Right lobe of liver (tissue), 6 donors: ENCODE results near the gene C8B. TPM values are rescaled to one million over a fixed set of nuclear protein-coding genes. Genes with fewer than 3 reads are reported as not detected.

ENCODE experiments used
- ATAC-seq, 4 donors: fragments of 200-7000 bp; cut with Tn5 transposase; one replicate each; pipeline ENCODE4 v1.9.1; 2020; ENCODE audit warnings: mild to moderate bottlenecking in 4 of 4, moderate library complexity in 4 of 4
- DNase-seq, 3 donors: peaks; one replicate each; pipeline ENCODE4 v3.0.0-alpha.2; 2020
- H3K27ac ChIP-seq, 3 donors: fragments of 200-600 bp; one replicate each; pipeline ENCODE4 v1.8.0; 2022
- H3K27me3 ChIP-seq, 2 donors: fragments of 200-600 bp; one replicate each; pipeline ENCODE4 v1.8.0; 2022
- H3K36me3 ChIP-seq, 4 donors: fragments of 200-600 bp; sonication (generic) in 1 of 4; one replicate each; pipeline versions ENCODE4 v1.5.1 to v1.8.0; 2017 to 2022; ENCODE audit warnings: control low read depth in 1 of 4
- H3K4me1 ChIP-seq, 4 donors: fragments of 200-600 bp; sonication (generic) in 1 of 4; one replicate each; pipeline versions ENCODE4 v1.5.1 to v1.8.0; 2017 to 2022; ENCODE audit warnings: control low read depth in 1 of 4
- H3K4me3 ChIP-seq, 3 donors: fragments of 200-600 bp; one replicate each; pipeline ENCODE4 v1.8.0; 2022
- H3K9me3 ChIP-seq, 4 donors: fragments of 200-600 bp; sonication (generic) in 1 of 4; one replicate each; pipeline versions ENCODE4 v1.5.1 to v1.8.0; 2017 to 2022; ENCODE audit warnings: control low read depth in 1 of 4
- POLR2A ChIP-seq: fragments of 450-650 bp; IDR thresholded peaks from one replicate; pipeline ENCODE4 v1.6.1; 2017; ENCODE audit warnings: antibody characterized with exemption, mild to moderate bottlenecking
- WGBS: methylation state at CpG from one replicate; pipeline ENCODE4 v1.1.6; 2018; ENCODE audit warnings: low coverage, low lambda C conversion rate; ENCODE audit not compliant: insufficient coverage; ENCODE audit errors: missing lambda C conversion rate; 5-methylcytosine and 5-hydroxymethylcytosine counted together
- intact Hi-C, 2 donors: fragments of 100-400 bp; cut with DNase I; formaldehyde crosslinking; loops; one replicate each; pipeline versions ENCODE4 v1.11.2 to v1.14.1; 2022
- total RNA-seq, 6 experiments: library from RNA; depleted of rRNA in 2 of 6; stranded (reverse); fragments of >200 nt in 2 of 6; fragmentation: NEBNext Ultra II Directional in 3 of 6; extraction: Animal tissue kit (Norgen Biotek cat#: 25700) in 3 of 6; gene quantifications; one replicate each; pipeline versions ENCODE4 v1.1.0 to v1.2.4, GENCODE V29; 2016 to 2023
- TF ChIP-seq, protein P1 (sequence below), 4 donors: fragments of 200-600 bp in 3 of 4; fragments of 450-650 bp in 1 of 4; IDR thresholded peaks; one replicate each; pipeline versions ENCODE4 v1.5.1 to v1.8.0; 2016 to 2022; ENCODE audit warnings: antibody characterized with exemption in 4 of 4, mild to moderate bottlenecking in 2 of 4
- donor health status: DM: no; HTN: yes; CAD: no.
- donor health status: DM: no; HTN: no; CAD: no.
- donor health status: DM: no; HTN: no; CAD: no.
- donor health status: DM: no; HTN: yes; CAD: no.
- donor health status: DM: no; HTN: yes; CAD: no.

C8B gene
- total RNA-seq, 6 experiments from 2014 or later = 289 to 573 (median 400) TPM

DNA sequence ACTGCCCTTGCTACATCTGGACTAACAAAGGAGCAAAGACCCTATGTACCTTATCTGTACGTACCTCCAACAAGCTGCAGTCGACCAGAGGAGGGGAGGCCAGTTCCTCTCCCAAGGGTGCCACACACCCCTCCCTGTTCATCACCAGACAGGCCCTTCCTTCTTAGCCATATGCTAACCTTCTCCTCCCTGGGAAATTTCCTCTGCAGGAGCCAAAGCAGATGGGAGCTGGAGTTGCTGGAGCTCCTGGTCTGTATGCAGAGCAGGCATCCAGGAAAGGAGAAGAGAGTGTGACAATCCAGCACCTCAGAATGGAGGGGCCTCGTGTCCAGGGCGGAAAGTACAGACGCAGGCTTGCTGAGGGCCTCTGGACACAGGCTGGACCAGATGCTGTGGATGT, 48.5 kb downstream of the C8B start:
- no peak for DNase-seq
- TF ChIP-seq, protein P1, sequence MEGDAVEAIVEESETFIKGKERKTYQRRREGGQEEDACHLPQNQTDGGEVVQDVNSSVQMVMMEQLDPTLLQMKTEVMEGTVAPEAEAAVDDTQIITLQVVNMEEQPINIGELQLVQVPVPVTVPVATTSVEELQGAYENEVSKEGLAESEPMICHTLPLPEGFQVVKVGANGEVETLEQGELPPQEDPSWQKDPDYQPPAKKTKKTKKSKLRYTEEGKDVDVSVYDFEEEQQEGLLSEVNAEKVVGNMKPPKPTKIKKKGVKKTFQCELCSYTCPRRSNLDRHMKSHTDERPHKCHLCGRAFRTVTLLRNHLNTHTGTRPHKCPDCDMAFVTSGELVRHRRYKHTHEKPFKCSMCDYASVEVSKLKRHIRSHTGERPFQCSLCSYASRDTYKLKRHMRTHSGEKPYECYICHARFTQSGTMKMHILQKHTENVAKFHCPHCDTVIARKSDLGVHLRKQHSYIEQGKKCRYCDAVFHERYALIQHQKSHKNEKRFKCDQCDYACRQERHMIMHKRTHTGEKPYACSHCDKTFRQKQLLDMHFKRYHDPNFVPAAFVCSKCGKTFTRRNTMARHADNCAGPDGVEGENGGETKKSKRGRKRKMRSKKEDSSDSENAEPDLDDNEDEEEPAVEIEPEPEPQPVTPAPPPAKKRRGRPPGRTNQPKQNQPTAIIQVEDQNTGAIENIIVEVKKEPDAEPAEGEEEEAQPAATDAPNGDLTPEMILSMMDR (IDR thresholded peaks at IDR 0.05) = no peak
- no peak for TF ChIP-seq POLR2A
- Histone ChIP-seq H3K4me1 (peaks cover 0 to 59% (median 21%) of the 10 kb centered on the region in 4 donors), H3K36me3 (no peaks in the 10 kb centered on the region), H3K9me3 (no peaks in the 10 kb centered on the region), H3K27me3 (no peaks in the 10 kb centered on the region), H3K4me3 (no peak overlapping the region), H3K27ac (peak overlapping the region in 2 of 3 donors; percentile 81 to 97)
- intact Hi-C loops = no loop called here
- 62% methylated on average over 4 of the region's 5 CpGs for WGBS
- ATAC-seq = no peak

DNA sequence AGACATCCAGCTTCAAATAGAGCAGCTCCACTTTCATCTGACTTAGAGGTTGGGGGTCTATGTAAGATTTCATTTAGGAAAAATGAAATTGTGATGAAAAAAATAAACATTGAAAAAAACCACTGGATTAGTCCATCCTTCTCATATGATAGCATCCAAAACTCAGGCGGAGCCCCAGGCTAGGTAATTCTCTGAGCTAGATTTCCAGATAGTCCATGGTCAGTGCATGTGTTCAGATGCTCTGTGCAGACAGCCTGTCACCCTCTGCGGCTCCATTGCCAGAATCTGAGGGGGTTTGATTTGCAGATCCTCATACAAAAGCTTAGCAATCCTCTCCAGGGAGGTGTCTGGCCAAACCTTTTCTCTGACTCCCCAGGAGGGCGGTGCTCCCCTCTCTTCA, 49.2 kb downstream of the C8B start:
- 86% methylated on average over 2 of the region's 3 CpGs for WGBS
- Histone ChIP-seq H3K27ac (peak overlapping the region; percentile 58 to 97 (median 81)), H3K9me3 (no peaks in the 10 kb centered on the region), H3K36me3 (no peaks in the 10 kb centered on the region), H3K27me3 (no peaks in the 10 kb centered on the region), H3K4me1 (peaks cover 0 to 66% (median 24%) of the 10 kb centered on the region in 4 donors), H3K4me3 (no peak overlapping the region)
- DNase-seq (no peak), ATAC-seq (no peak)
- intact Hi-C loops = no loop called here
- TF ChIP-seq, protein P1 (IDR thresholded peaks at IDR 0.05) = no peak
- no peak for TF ChIP-seq POLR2A

DNA sequence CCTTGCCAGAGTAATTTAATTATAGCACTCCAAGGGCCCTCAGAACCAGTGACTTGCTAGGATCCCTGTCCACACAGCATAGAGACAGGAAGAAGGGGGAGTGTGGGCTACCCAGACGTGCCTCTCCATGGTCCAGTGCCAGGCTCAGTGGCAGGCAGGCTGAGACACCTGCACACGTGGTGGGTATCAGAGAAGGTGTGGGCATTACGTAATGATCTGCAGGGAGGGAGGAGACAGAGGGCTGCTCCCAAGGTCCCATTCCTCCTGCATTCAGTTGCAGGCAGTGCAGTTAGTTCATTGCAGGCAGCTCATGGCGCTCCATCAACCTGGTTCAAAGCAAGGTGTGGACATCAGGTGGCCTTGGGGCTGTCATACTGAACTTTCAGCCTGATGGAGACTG, 49.9 kb downstream of the C8B start:
- Histone ChIP-seq H3K27ac (peak overlapping the region; percentile 58 to 97 (median 81)), H3K36me3 (no peaks in the 10 kb centered on the region), H3K27me3 (no peaks in the 10 kb centered on the region), H3K4me1 (peaks cover 0 to 68% (median 26%) of the 10 kb centered on the region in 4 donors), H3K4me3 (no peak overlapping the region), H3K9me3 (peaks cover 0 to 2% (median 0%) of the 10 kb centered on the region in 4 donors)
- intact Hi-C loops = no loop called here
- TF ChIP-seq POLR2A = peak; percentile 67
- TF ChIP-seq, protein P1 (IDR thresholded peaks at IDR 0.05) = no peak
- ATAC-seq (peak; percentile 36 to 73 (median 52)), DNase-seq (peak; percentile 64 to 90 (median 73))
- WGBS = 17% methylated on average over 3 of the region's 4 CpGs

DNA sequence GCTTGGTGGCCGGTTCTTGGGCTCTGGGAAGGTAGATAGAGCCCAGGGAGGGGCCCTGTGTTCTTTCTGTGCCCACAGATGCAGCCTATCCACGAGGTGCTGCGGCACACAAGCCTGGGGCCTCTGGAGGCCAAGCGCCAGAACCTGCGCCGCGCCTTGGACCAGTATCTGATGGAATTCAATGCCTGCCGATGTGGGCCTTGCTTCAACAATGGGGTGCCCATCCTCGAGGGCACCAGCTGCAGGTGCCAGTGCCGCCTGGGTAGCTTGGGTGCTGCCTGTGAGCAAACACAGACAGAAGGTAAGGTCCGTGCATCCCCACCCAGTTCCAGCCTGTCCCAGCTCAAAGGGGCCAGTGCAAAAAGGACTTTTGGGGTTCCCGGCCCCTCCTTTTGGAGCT, 53.5 kb downstream of the C8B start:
- Histone ChIP-seq H3K27ac (peak overlapping the region; percentile 81 to 97 (median 83)), H3K4me1 (peaks cover 4 to 70% (median 35%) of the 10 kb centered on the region in 4 donors), H3K27me3 (no peaks in the 10 kb centered on the region), H3K9me3 (peaks cover 0 to 2% (median 0%) of the 10 kb centered on the region in 4 donors), H3K36me3 (no peaks in the 10 kb centered on the region), H3K4me3 (no peak overlapping the region)
- intact Hi-C loops = loop anchor here in 1 of 2 donors (5.0 kb wide), 1 partner anchor 55 kb away; the partner anchor contains the start of gene C8B
- TF ChIP-seq POLR2A = no peak
- TF ChIP-seq, protein P1 (IDR thresholded peaks at IDR 0.05) = no peak
- no peak for DNase-seq
- WGBS = no CpG with 5 or more reads among the region's 12 CpGs
- no peak for ATAC-seq
